Measurements from ENCODE around the gene OTP. TPM values are rescaled to one million over a fixed set of nuclear protein-coding genes. Genes with fewer than 3 reads are reported as not detected.

OTP gene
- not detected for total RNA-seq (2021; fragmentation: NEBNext Ultra II Directional; extraction: Animal tissue kit (Norgen Biotek cat#: 25700))
- long read RNA-seq: 0 reads

GRCh38 chr5:77637998-77638762 is at the start of gene OTP:
TSS of gene OTP (minus strand) at chr5:77638713. CDS start at chr5:77638549, 164 bp downstream.
- peak within 1 kb of the TSS; percentile 4; the same call in 1 of the 2 replicates for H3K4me3 Mint-ChIP-seq
- H3K27me3 Mint-ChIP-seq (ENCODE audit: insufficient read depth): peaks cover 56% of the 10 kb centered on the region
- TF ChIP-seq, protein P1, sequence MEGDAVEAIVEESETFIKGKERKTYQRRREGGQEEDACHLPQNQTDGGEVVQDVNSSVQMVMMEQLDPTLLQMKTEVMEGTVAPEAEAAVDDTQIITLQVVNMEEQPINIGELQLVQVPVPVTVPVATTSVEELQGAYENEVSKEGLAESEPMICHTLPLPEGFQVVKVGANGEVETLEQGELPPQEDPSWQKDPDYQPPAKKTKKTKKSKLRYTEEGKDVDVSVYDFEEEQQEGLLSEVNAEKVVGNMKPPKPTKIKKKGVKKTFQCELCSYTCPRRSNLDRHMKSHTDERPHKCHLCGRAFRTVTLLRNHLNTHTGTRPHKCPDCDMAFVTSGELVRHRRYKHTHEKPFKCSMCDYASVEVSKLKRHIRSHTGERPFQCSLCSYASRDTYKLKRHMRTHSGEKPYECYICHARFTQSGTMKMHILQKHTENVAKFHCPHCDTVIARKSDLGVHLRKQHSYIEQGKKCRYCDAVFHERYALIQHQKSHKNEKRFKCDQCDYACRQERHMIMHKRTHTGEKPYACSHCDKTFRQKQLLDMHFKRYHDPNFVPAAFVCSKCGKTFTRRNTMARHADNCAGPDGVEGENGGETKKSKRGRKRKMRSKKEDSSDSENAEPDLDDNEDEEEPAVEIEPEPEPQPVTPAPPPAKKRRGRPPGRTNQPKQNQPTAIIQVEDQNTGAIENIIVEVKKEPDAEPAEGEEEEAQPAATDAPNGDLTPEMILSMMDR (IDR thresholded peaks at IDR 0.05): no peak
- peaks cover 7% of the 10 kb centered on the region; the same call in 1 of the 2 replicates for H3K4me1 Mint-ChIP-seq (ENCODE audit: low read depth)
- no peak for DNase-seq
- H3K9me3 Mint-ChIP-seq: 0 out of 2 replicates have a peak, but pooled peaks cover 6% of the 10 kb centered on the region
- no peak within 1 kb of the TSS for H3K27ac Mint-ChIP-seq
- H3K36me3 Mint-ChIP-seq (ENCODE audit: low read depth): peaks cover 10% of the 10 kb centered on the region; the same call in 1 of the 2 replicates

- TF ChIP-seq, protein P1 (IDR thresholded peaks at IDR 0.05): no peak
- no peak overlapping the region for H3K27ac Mint-ChIP-seq
- H3K4me3 Mint-ChIP-seq: no peak overlapping the region
- H3K36me3 Mint-ChIP-seq (ENCODE audit: low read depth): no peaks in the 10 kb centered on the region
- peaks cover 10% of the 10 kb centered on the region for H3K4me1 Mint-ChIP-seq (ENCODE audit: low read depth)
- H3K9me3 Mint-ChIP-seq: no peaks in the 10 kb centered on the region
- peaks cover 2% of the 10 kb centered on the region for H3K27me3 Mint-ChIP-seq (ENCODE audit: insufficient read depth)
- DNase-seq: no peak
Observed at GRCh38 chr5:77683171-77683732, 44.7 kb upstream of the OTP start.

DNA sequence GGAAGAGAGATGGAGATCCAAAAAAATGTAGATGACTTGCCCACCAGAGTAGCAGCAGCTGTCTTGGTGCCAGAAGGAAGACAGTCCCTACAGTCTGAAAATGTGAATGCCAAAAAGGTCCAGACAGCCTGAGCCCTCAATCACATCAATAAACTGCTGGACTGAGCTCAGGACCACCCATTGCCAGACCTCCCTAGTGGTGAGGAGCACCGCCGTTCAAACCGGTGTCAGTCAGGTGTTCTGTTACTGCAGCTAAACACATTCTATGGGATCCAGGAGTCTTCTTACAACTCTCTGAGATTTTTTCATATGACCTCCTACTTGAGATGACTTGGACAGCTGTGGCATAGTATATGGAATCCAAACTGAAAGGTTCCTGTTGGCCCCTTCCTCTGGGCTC is 32.0 kb upstream of the OTP start:
- no peaks in the 10 kb centered on the region; the same call in 1 of the 2 replicates for H3K36me3 Mint-ChIP-seq (ENCODE audit: low read depth)
- no peak overlapping the region for H3K4me3 Mint-ChIP-seq
- H3K27me3 Mint-ChIP-seq (ENCODE audit: insufficient read depth): peaks cover 28% of the 10 kb centered on the region
- DNase-seq: no peak
- peaks cover 4% of the 10 kb centered on the region for H3K9me3 Mint-ChIP-seq
- H3K27ac Mint-ChIP-seq: no peak overlapping the region
- TF ChIP-seq, protein P1 (IDR thresholded peaks at IDR 0.05): no peak
- H3K4me1 Mint-ChIP-seq (ENCODE audit: low read depth): no peaks in the 10 kb centered on the region

DNA sequence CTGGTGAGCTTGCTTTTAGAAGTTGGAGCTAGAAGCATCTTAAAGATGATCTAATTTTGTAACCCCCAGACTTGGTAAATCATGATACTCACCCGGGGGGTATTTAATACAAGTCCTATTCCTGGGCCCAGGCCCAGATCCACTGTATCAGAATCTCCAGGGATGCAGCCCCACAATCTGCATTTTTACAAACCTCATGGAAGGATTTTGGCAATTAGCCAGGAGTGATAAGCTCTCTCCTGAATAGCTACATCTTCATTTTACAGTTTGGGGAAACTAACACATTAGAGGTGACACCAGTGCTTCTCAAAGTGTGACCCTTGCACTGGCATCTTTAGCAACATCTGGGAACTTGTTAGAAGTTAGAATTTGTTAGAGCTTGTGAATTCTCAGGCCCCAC is 31.2 kb upstream of the OTP start:
- H3K9me3 Mint-ChIP-seq: no peaks in the 10 kb centered on the region
- no peak overlapping the region for H3K4me3 Mint-ChIP-seq
- no peak overlapping the region for H3K27ac Mint-ChIP-seq
- TF ChIP-seq, protein P1 (IDR thresholded peaks at IDR 0.05): no peak
- no peaks in the 10 kb centered on the region for H3K36me3 Mint-ChIP-seq (ENCODE audit: low read depth)
- peaks cover 28% of the 10 kb centered on the region for H3K27me3 Mint-ChIP-seq (ENCODE audit: insufficient read depth)
- DNase-seq: no peak
- no peaks in the 10 kb centered on the region for H3K4me1 Mint-ChIP-seq (ENCODE audit: low read depth)

DNA sequence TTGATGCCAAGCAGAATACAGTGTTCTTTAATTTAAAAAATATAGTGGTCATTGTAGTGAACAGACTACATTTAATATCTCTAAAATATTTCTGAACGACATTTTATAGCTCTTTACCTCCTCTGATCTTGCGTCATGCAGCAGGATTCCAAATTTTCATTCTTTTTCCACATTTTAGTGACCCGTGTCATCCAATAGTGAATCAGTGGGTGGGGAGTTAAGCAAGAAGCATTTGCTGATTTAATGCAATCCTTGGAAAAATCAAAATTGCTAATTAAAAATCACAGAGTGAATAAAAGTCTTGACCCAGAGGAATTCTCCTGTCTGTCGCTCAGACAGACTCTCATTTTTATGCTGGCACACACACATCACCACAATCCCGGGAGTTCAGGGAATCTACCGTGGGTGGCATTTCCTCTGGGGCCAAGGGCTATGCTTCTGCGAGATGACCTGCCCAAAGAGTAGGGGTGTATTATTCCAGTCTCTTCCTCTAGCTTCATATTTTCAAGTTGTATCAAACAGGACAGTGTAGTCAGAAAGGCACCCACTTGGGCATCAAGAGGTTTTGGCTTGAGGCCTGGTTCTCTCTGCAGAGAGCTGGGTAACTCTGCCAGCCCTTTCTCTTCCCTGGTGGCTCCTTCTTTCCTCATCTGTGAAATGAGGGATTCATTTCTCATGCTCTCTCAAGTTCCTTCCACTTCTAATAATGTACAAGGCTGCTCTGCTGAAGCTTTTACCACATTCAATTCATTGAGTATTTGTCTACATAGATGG is 24.8 kb upstream of the OTP start:
- Mint-ChIP-seq H3K27me3 (ENCODE audit: insufficient read depth) (peaks cover 5% of the 10 kb centered on the region; the same call in 1 of the 2 replicates), H3K27ac (no peak overlapping the region), H3K4me3 (no peak overlapping the region), H3K4me1 (ENCODE audit: low read depth) (peaks cover 6% of the 10 kb centered on the region; the same call in 1 of the 2 replicates), H3K36me3 (ENCODE audit: low read depth) (no peaks in the 10 kb centered on the region), H3K9me3 (no peaks in the 10 kb centered on the region)
- TF ChIP-seq, protein P1 (IDR thresholded peaks at IDR 0.05): no peak
- no peak for DNase-seq
